WTC11 (cell line): Measurements from ENCODE around the gene CLEC2B. TPM values are rescaled to one million over a fixed set of nuclear protein-coding genes. Genes with fewer than 3 reads are reported as not detected.

Source experiments
- ATAC-seq: fragments of 200-7000 bp; cut with Tn5 transposase; 2 replicates; pipeline ENCODE4 v1.10.0; 2021; ENCODE audit warnings: mild to moderate bottlenecking, moderate library complexity
- CTCF ChIA-PET: fragments of 300-600 bp; sonication (Branson Sonifier 250); formaldehyde crosslinking; loops from one replicate; lab custom pipeline; 2021; ENCODE audit warnings: antibody characterized with exemption; lab: Charles Lee
- POLR2A ChIA-PET: fragments of 350-600 bp; sonication (Branson Sonifier 250); formaldehyde crosslinking; loops from one replicate; lab custom pipeline; 2021; ENCODE audit warnings: antibody characterized with exemption; lab: Charles Lee
- DNase-seq: peaks from one replicate; pipeline ENCODE4 v3.0.0; 2021; ENCODE audit warnings: low spot score
- H3K27ac Mint-ChIP-seq: 2 replicates; pipeline ENCODE4 v1.8.0; 2021; ENCODE audit warnings: mixed read lengths
- H3K27me3 Mint-ChIP-seq: 2 replicates; pipeline ENCODE4 v1.8.0; 2021; ENCODE audit warnings: low read depth, mild to moderate bottlenecking, moderate library complexity, mixed read lengths
- H3K36me3 Mint-ChIP-seq: 2 replicates; pipeline ENCODE4 v1.8.0; 2021; ENCODE audit warnings: mixed read lengths
- H3K4me1 Mint-ChIP-seq: 2 replicates; pipeline ENCODE4 v1.8.0; 2022; ENCODE audit warnings: mixed read lengths
- H3K4me3 Mint-ChIP-seq: 2 replicates; pipeline ENCODE4 v1.8.0; 2021; ENCODE audit warnings: mild to moderate bottlenecking, moderate library complexity, mixed read lengths
- H3K9me3 Mint-ChIP-seq: 2 replicates; pipeline ENCODE4 v1.8.0; 2021; ENCODE audit warnings: mixed read lengths
- ATF3 ChIP-seq: sonication (generic); formaldehyde crosslinking; conservative IDR thresholded peaks from 2 replicates; pipeline ENCODE4 v1.8.1; 2022; ENCODE audit warnings: mild to moderate bottlenecking, missing genetic modification reagents
- CDX4 ChIP-seq: fragments of 250-450 bp; sonication (Bioruptor Pico); IDR thresholded peaks from 2 replicates; pipeline ENCODE4 v1.9.0; 2021; ENCODE audit warnings: moderate library complexity, mild to moderate bottlenecking, inconsistent platforms, borderline replicate concordance
- E2F1 ChIP-seq: sonication (generic); formaldehyde crosslinking; IDR thresholded peaks from 2 replicates; pipeline ENCODE4 v1.8.0; 2022; ENCODE audit warnings: mild to moderate bottlenecking, missing genetic modification reagents
- ETV6 ChIP-seq: sonication (generic); formaldehyde crosslinking; IDR thresholded peaks from 2 replicates; pipeline ENCODE4 v1.8.1; 2022; ENCODE audit warnings: mild to moderate bottlenecking, missing genetic modification reagents
- FOXJ3 ChIP-seq: sonication (generic); formaldehyde crosslinking; IDR thresholded peaks from 2 replicates; pipeline ENCODE4 v1.9.0; 2021; ENCODE audit warnings: missing genetic modification reagents, mild to moderate bottlenecking, borderline replicate concordance
- FOXP1 ChIP-seq: sonication (generic); formaldehyde crosslinking; IDR thresholded peaks from 2 replicates; pipeline ENCODE4 v1.8.0; 2022; ENCODE audit warnings: missing genetic modification reagents, mild to moderate bottlenecking, moderate library complexity, borderline replicate concordance
- GRHL2 ChIP-seq: fragments of 250-450 bp; sonication (Bioruptor Pico); IDR thresholded peaks from 2 replicates; pipeline ENCODE4 v1.8.0; 2022; ENCODE audit warnings: mild to moderate bottlenecking, moderate library complexity; ENCODE audit not compliant: insufficient replicate concordance, severe bottlenecking
- GTF2I ChIP-seq: fragments of 250-450 bp; sonication (Bioruptor Pico); conservative IDR thresholded peaks from 2 replicates; pipeline ENCODE4 v1.4.0; 2021; ENCODE audit warnings: mild to moderate bottlenecking
- IRF2 ChIP-seq: sonication (generic); formaldehyde crosslinking; IDR thresholded peaks from 2 replicates; pipeline ENCODE4 v1.8.0; 2022; ENCODE audit warnings: low read depth, missing genetic modification reagents, borderline replicate concordance
- JUN ChIP-seq: sonication (generic); formaldehyde crosslinking; IDR thresholded peaks from 2 replicates; pipeline ENCODE4 v1.8.0; 2023; ENCODE audit warnings: mild to moderate bottlenecking, missing genetic modification reagents
- NFYB ChIP-seq: sonication (generic); formaldehyde crosslinking; conservative IDR thresholded peaks from 2 replicates; pipeline ENCODE4 v1.8.0; 2022; ENCODE audit warnings: low read depth, missing genetic modification reagents
- NR1H2 ChIP-seq: sonication (generic); formaldehyde crosslinking; IDR thresholded peaks from 2 replicates; pipeline ENCODE4 v1.9.0; 2021; ENCODE audit warnings: mild to moderate bottlenecking, moderate library complexity, missing genetic modification reagents
- NR2C2 ChIP-seq: sonication (generic); formaldehyde crosslinking; IDR thresholded peaks from 2 replicates; pipeline ENCODE4 v1.8.0; 2022; ENCODE audit warnings: mild to moderate bottlenecking, missing genetic modification reagents
- NR3C1 ChIP-seq: sonication (generic); formaldehyde crosslinking; conservative IDR thresholded peaks from 2 replicates; pipeline ENCODE4 v1.8.1; 2023; ENCODE audit warnings: low read depth, mild to moderate bottlenecking, missing genetic modification reagents
- OVOL2 ChIP-seq: fragments of 250-450 bp; sonication (Bioruptor Pico); IDR thresholded peaks from 2 replicates; pipeline ENCODE4 v1.9.0; 2021; ENCODE audit warnings: mild to moderate bottlenecking, borderline replicate concordance
- PRRX2 ChIP-seq: fragments of 250-450 bp; sonication (Bioruptor Pico); IDR thresholded peaks from 2 replicates; pipeline ENCODE4 v1.8.0; 2021; ENCODE audit warnings: mild to moderate bottlenecking
- RORB ChIP-seq: fragments of 250-450 bp; sonication (Bioruptor Pico); IDR thresholded peaks from 2 replicates; pipeline ENCODE4 v1.9.0; 2021; ENCODE audit warnings: mild to moderate bottlenecking
- SMAD4 ChIP-seq: sonication (generic); formaldehyde crosslinking; IDR thresholded peaks from 2 replicates; pipeline ENCODE4 v1.8.0; 2022; ENCODE audit warnings: mild to moderate bottlenecking, missing genetic modification reagents
- TEAD1 ChIP-seq: sonication (generic); formaldehyde crosslinking; IDR thresholded peaks from 2 replicates; pipeline ENCODE4 v1.8.0; 2022; ENCODE audit warnings: mild to moderate bottlenecking, missing genetic modification reagents
- USF1 ChIP-seq: sonication (generic); formaldehyde crosslinking; IDR thresholded peaks from 2 replicates; pipeline ENCODE4 v1.8.0; 2022; ENCODE audit warnings: mild to moderate bottlenecking, missing genetic modification reagents
- ZNF121 ChIP-seq: sonication (generic); formaldehyde crosslinking; IDR thresholded peaks from 2 replicates; pipeline ENCODE4 v1.8.0; 2023; ENCODE audit warnings: missing genetic modification reagents
- ZNF219 ChIP-seq: sonication (generic); formaldehyde crosslinking; IDR thresholded peaks from 2 replicates; pipeline ENCODE4 v1.8.0; 2023; ENCODE audit warnings: missing genetic modification reagents, mild to moderate bottlenecking, borderline replicate concordance
- ZNF416 ChIP-seq: fragments of 250-450 bp; sonication (Bioruptor Pico); IDR thresholded peaks from 2 replicates; pipeline ENCODE4 v1.9.0; 2021; ENCODE audit warnings: mild to moderate bottlenecking, inconsistent platforms
- ZNF423 ChIP-seq: fragments of 250-450 bp; sonication (Bioruptor Pico); IDR thresholded peaks from 2 replicates; pipeline ENCODE4 v2.1.2; 2022; ENCODE audit warnings: mild to moderate bottlenecking, moderate library complexity
- ZNF671 ChIP-seq: fragments of 250-450 bp; sonication (Bioruptor Pico); IDR thresholded peaks from 2 replicates; pipeline ENCODE4 v1.8.0; 2021; ENCODE audit warnings: mild to moderate bottlenecking
- total RNA-seq: library from RNA; stranded (reverse); gene quantifications from 3 replicates; pipeline ENCODE4 v1.2.3, GENCODE V29; 2021
- TF ChIP-seq, protein P1 (sequence below): sonication (generic); formaldehyde crosslinking; IDR thresholded peaks from 2 replicates; pipeline ENCODE4 v1.8.1; 2023; ENCODE audit warnings: mild to moderate bottlenecking, missing genetic modification reagents, moderate library complexity
- TF ChIP-seq, protein P2 (sequence below): sonication (generic); formaldehyde crosslinking; IDR thresholded peaks from 2 replicates; pipeline ENCODE4 v1.8.1; 2023; ENCODE audit warnings: mild to moderate bottlenecking, missing genetic modification reagents, moderate library complexity
- TF ChIP-seq, protein P3 (sequence below): sonication (generic); formaldehyde crosslinking; conservative IDR thresholded peaks from 2 replicates; pipeline ENCODE4 v1.8.1; 2023; ENCODE audit warnings: mild to moderate bottlenecking, low read depth, missing genetic modification reagents, moderate library complexity

Gene CLEC2B
- total RNA-seq, 1 experiment from 2014 or later: 0.20 TPM

DNA sequence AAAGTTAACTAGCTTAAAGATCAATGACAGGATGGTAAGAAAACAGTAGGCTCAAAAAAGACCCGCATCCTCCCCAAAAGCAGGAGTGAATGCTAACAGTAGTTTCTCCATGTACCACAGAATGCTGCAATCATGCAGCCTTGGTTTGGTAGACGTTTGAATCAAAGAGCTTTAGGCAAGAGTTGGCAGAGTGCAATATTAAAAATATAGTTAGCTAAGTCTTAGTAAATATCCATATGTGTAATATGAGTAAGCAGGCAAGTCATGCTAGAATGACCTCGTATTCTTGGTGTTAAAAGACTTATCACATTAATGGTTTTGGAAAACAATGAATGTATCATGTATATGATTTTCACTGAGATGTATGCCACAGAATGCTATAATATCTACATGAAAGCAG lies 60.6 kb downstream of the CLEC2B start:
- H3K4me1 Mint-ChIP-seq: peaks cover 4% of the 10 kb centered on the region; the same call in 1 of the 2 replicates
- POLR2A ChIA-PET: no interaction called here
- H3K27me3 Mint-ChIP-seq: no peaks in the 10 kb centered on the region
- no peaks in the 10 kb centered on the region for H3K36me3 Mint-ChIP-seq
- TF ChIP-seq ZNF671 (CRISPR knock-in tag): no peak
- no peak for TF ChIP-seq ZNF416
- no peak for TF ChIP-seq ZNF121 (CRISPR knock-in tag)
- TF ChIP-seq, protein P1, sequence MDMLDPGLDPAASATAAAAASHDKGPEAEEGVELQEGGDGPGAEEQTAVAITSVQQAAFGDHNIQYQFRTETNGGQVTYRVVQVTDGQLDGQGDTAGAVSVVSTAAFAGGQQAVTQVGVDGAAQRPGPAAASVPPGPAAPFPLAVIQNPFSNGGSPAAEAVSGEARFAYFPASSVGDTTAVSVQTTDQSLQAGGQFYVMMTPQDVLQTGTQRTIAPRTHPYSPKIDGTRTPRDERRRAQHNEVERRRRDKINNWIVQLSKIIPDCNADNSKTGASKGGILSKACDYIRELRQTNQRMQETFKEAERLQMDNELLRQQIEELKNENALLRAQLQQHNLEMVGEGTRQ (CRISPR knock-in tag): no peak
- no peak for TF ChIP-seq NR1H2
- TF ChIP-seq, protein P2, sequence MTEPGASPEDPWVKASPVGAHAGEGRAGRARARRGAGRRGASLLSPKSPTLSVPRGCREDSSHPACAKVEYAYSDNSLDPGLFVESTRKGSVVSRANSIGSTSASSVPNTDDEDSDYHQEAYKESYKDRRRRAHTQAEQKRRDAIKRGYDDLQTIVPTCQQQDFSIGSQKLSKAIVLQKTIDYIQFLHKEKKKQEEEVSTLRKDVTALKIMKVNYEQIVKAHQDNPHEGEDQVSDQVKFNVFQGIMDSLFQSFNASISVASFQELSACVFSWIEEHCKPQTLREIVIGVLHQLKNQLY (CRISPR knock-in tag): no peak
- TF ChIP-seq NR2C2: no peak
- no peak for TF ChIP-seq ZNF423 (CRISPR knock-in tag)
- TF ChIP-seq PRRX2: no peak
- no peak for TF ChIP-seq ZNF219 (CRISPR knock-in tag)
- no peak for TF ChIP-seq SMAD4 (CRISPR knock-in tag)
- TF ChIP-seq IRF2: no peak
- TF ChIP-seq TEAD1 (CRISPR knock-in tag): no peak
- TF ChIP-seq FOXJ3 (CRISPR knock-in tag): no peak
- TF ChIP-seq OVOL2 (CRISPR knock-in tag): no peak
- no peak for TF ChIP-seq RORB (CRISPR knock-in tag)
- TF ChIP-seq FOXP1 (CRISPR knock-in tag): no peak
- no peak for TF ChIP-seq GRHL2
- TF ChIP-seq ATF3: no peak
- no peak overlapping the region for H3K27ac Mint-ChIP-seq
- H3K4me3 Mint-ChIP-seq: no peak overlapping the region
- no peaks in the 10 kb centered on the region for H3K9me3 Mint-ChIP-seq
- CTCF ChIA-PET: interaction anchor here (1.2 to 2.6 kb wide), 2 partner anchors 11 to 65 kb away, joined by 3 to 9 read pairs; no protein-coding TSS in a partner anchor
- ATAC-seq: no peak
- DNase-seq: no peak

- POLR2A ChIA-PET: no interaction called here
- no peak for ATAC-seq
- TF ChIP-seq GTF2I (CRISPR knock-in tag): no peak
- TF ChIP-seq NR3C1 (CRISPR knock-in tag): no peak
- no peak for TF ChIP-seq IRF2
- TF ChIP-seq GRHL2: no peak
- TF ChIP-seq E2F1: no peak
- TF ChIP-seq CDX4: no peak
- TF ChIP-seq ATF3: no peak
- no peak for TF ChIP-seq USF1
- TF ChIP-seq, protein P3, sequence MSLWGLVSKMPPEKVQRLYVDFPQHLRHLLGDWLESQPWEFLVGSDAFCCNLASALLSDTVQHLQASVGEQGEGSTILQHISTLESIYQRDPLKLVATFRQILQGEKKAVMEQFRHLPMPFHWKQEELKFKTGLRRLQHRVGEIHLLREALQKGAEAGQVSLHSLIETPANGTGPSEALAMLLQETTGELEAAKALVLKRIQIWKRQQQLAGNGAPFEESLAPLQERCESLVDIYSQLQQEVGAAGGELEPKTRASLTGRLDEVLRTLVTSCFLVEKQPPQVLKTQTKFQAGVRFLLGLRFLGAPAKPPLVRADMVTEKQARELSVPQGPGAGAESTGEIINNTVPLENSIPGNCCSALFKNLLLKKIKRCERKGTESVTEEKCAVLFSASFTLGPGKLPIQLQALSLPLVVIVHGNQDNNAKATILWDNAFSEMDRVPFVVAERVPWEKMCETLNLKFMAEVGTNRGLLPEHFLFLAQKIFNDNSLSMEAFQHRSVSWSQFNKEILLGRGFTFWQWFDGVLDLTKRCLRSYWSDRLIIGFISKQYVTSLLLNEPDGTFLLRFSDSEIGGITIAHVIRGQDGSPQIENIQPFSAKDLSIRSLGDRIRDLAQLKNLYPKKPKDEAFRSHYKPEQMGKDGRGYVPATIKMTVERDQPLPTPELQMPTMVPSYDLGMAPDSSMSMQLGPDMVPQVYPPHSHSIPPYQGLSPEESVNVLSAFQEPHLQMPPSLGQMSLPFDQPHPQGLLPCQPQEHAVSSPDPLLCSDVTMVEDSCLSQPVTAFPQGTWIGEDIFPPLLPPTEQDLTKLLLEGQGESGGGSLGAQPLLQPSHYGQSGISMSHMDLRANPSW: no peak
- no peak for TF ChIP-seq RORB (CRISPR knock-in tag)
- TF ChIP-seq ETV6: no peak
- TF ChIP-seq NFYB: no peak
- TF ChIP-seq JUN (CRISPR knock-in tag): no peak
- TF ChIP-seq ZNF423 (CRISPR knock-in tag): no peak
Observed at GRCh38 chr12:9806714-9807113, 62.4 kb downstream of the CLEC2B start.

More at GRCh38 chr12:9806714-9807113, 62.4 kb downstream of the CLEC2B start:
- Mint-ChIP-seq H3K36me3 (no peaks in the 10 kb centered on the region), H3K4me1 (0 out of 2 replicates have a peak, but pooled peaks cover 2% of the 10 kb centered on the region), H3K27ac (no peak overlapping the region), H3K9me3 (no peaks in the 10 kb centered on the region), H3K4me3 (no peak overlapping the region), H3K27me3 (no peaks in the 10 kb centered on the region)
- CTCF ChIA-PET: interaction anchor here (1.6 to 2.6 kb wide), 2 partner anchors 9 to 64 kb away, joined by 4 to 9 read pairs; no protein-coding TSS in a partner anchor
- no peak for DNase-seq
